B cell (primary cell): ENCODE measurements around the gene MOK. TPM values are rescaled to one million over a fixed set of nuclear protein-coding genes. Genes with fewer than 3 reads are reported as not detected.

Experiments
- ATAC-seq: fragments of 200-7000 bp; cut with Tn5 transposase; one replicate; pipeline ENCODE4 v1.10.0; 2021; ENCODE audit warnings: low read depth, mild to moderate bottlenecking, moderate number of reproducible peaks, moderate library complexity
- CTCF ChIA-PET: fragments of 350-600 bp; sonication (Branson Sonifier 250); formaldehyde crosslinking; loops from one replicate; lab custom pipeline; 2021; ENCODE audit warnings: antibody characterized with exemption, inconsistent platforms; lab: Charles Lee
- POLR2A ChIA-PET: fragments of 350-600 bp; sonication (Branson Sonifier 250); formaldehyde crosslinking; loops from one replicate; lab custom pipeline; 2021; ENCODE audit warnings: antibody characterized with exemption; lab: Charles Lee
- DNase-seq: peaks from one replicate; pipeline ENCODE4 v3.0.0; 2013
- H2AFZ ChIP-seq: 2 replicates; pipeline ENCODE4 v1.6.1; 2012; ENCODE audit warnings: mild to moderate bottlenecking, low read depth, low read length; ENCODE audit not compliant: insufficient read depth, poor library complexity, severe bottlenecking
- H3K27ac ChIP-seq, 2 donors: 1 replicate in 1 of 2; 2 replicates in 1 of 2; pipeline ENCODE4 v1.5.1; 2012 to 2013; ENCODE audit warnings: low read length in 2 of 2, mild to moderate bottlenecking in 2 of 2, moderate library complexity in 1 of 2
- H3K27me3 ChIP-seq, 4 experiments: fragments of 200-600 bp in 1 of 4; sonication (generic) in 1 of 4; replicated peaks in 1 of 4; 1 replicate in 2 of 4; 2 replicates in 2 of 4; pipeline versions ENCODE4 v1.6.1 to v1.7.0; 2013 to 2016; ENCODE audit warnings: low read length in 3 of 4, mild to moderate bottlenecking in 2 of 4, mixed read lengths in 1 of 4, moderate library complexity in 1 of 4; ENCODE audit not compliant: insufficient read depth in 4 of 4, control insufficient read depth in 3 of 4; ENCODE audit errors: control extremely low read depth in 1 of 4
- H3K36me3 ChIP-seq, 2 experiments: replicated peaks in 1 of 2; 1 replicate in 1 of 2; 2 replicates in 1 of 2; pipeline versions ENCODE4 v1.6.1 to v1.7.1; 2013; ENCODE audit warnings: low read length in 1 of 2; ENCODE audit not compliant: insufficient read depth in 2 of 2, control insufficient read depth in 1 of 2; ENCODE audit errors: control extremely low read depth in 1 of 2, extremely low read depth in 1 of 2
- H3K4me1 ChIP-seq, 2 donors: fragments of 200-600 bp in 1 of 2; sonication (generic) in 1 of 2; 1 replicate in 1 of 2; 2 replicates in 1 of 2; pipeline versions ENCODE4 v1.5.1 to v1.6.1; 2013 to 2017; ENCODE audit warnings: low read length in 2 of 2; ENCODE audit not compliant: control insufficient read depth in 2 of 2, insufficient read depth in 2 of 2
- H3K4me2 ChIP-seq: replicated peaks from 2 replicates; pipeline ENCODE3; 2012; ENCODE audit warnings: mild to moderate bottlenecking, low read depth, low read length; ENCODE audit not compliant: poor library complexity, severe bottlenecking
- H3K4me3 ChIP-seq, 5 experiments: fragments of 200-600 bp in 1 of 5; sonication (generic) in 1 of 5; 1 replicate in 3 of 5; 2 replicates in 2 of 5; pipeline versions ENCODE4 v1.5.1 to v1.7.0; 2011 to 2016; ENCODE audit warnings: low read length in 4 of 5, mild to moderate bottlenecking in 4 of 5, low read depth in 2 of 5, control low read depth in 1 of 5, moderate library complexity in 1 of 5; ENCODE audit not compliant: insufficient read depth in 1 of 5; ENCODE audit errors: control extremely low read depth in 1 of 5, extremely low read depth in 1 of 5
- H3K79me2 ChIP-seq: fragments of 200-600 bp; sonication (generic); one replicate; pipeline ENCODE4 v1.6.0; 2016; ENCODE audit warnings: low read length; ENCODE audit not compliant: control insufficient read depth, insufficient read depth
- H3K9ac ChIP-seq: fragments of 200-600 bp; sonication (generic); 2 replicates; pipeline ENCODE4 v1.6.1; 2017; ENCODE audit warnings: mild to moderate bottlenecking, low read length, moderate library complexity
- H3K9me3 ChIP-seq, 3 donors: one replicate each; pipeline versions ENCODE4 v1.6.1 to v1.7.1; 2013; ENCODE audit warnings: low read length in 2 of 3; ENCODE audit not compliant: control insufficient read depth in 2 of 3, insufficient read depth in 1 of 3; ENCODE audit errors: control extremely low read depth in 1 of 3
- H4K20me1 ChIP-seq: 2 replicates; pipeline ENCODE4 v1.6.0; 2012; ENCODE audit warnings: mild to moderate bottlenecking, low read length; ENCODE audit not compliant: insufficient read depth, control insufficient read depth, poor library complexity, severe bottlenecking
- H3K27ac Mint-ChIP-seq: one replicate; pipeline ENCODE4 v1.8.0; 2021; ENCODE audit warnings: mixed read lengths
- H3K27me3 Mint-ChIP-seq: one replicate; pipeline ENCODE4 v1.8.0; 2021; ENCODE audit warnings: mixed read lengths
- H3K4me1 Mint-ChIP-seq: one replicate; pipeline ENCODE4 v1.8.0; 2021; ENCODE audit warnings: mixed read lengths
- H3K4me3 Mint-ChIP-seq: one replicate; pipeline ENCODE4 v1.8.0; 2021; ENCODE audit warnings: mixed read lengths
- H3K9me3 Mint-ChIP-seq: one replicate; pipeline ENCODE4 v1.8.0; 2022; ENCODE audit warnings: mixed read lengths; ENCODE audit not compliant: insufficient read depth
- EZH2 ChIP-seq: IDR thresholded peaks from 2 replicates; pipeline ENCODE4 v1.6.1; 2012; ENCODE audit warnings: borderline replicate concordance, low read depth, mild to moderate bottlenecking, moderate library complexity, low read length; ENCODE audit not compliant: insufficient read depth, poor library complexity, severe bottlenecking
- WGBS: methylation state at CpG from one replicate; pipeline ENCODE4 v1.1.5; 2013; ENCODE audit warnings: missing lambda C conversion rate; ENCODE audit not compliant: insufficient coverage; 5-methylcytosine and 5-hydroxymethylcytosine counted together
- intact Hi-C: fragments of 100-400 bp; cut with micrococcal nuclease; formaldehyde crosslinking; loops from one replicate; pipeline ENCODE4 v1.10.0; 2022
- polyA plus RNA-seq: library from polyadenylated mRNA; depleted of rRNA; stranded (reverse); fragments of >200 nt; gene quantifications from 2 replicates; pipeline ENCODE4 v1.2.3, GENCODE V29; 2012
- total RNA-seq, 2 donors: library from RNA; stranded (reverse); fragments of 120-200 nt in 1 of 2; gene quantifications; 1 replicate in 1 of 2; 2 replicates in 1 of 2; pipeline versions ENCODE4 v1.2.3 to v1.2.4, GENCODE V29; 2013 to 2022
- TF ChIP-seq, protein P1 (sequence below): fragments of 200-600 bp; IDR thresholded peaks from one replicate; pipeline ENCODE4 v1.8.0; 2022; ENCODE audit warnings: antibody characterized with exemption, mild to moderate bottlenecking

The MOK gene
- total and polyA plus RNA-seq, 2 donors (not counting 1 experiment from before 2014, with no cell fraction given) = 1.2 to 3.0 TPM

- peak; percentile 49 for DNase-seq
- ChIA-PET CTCF (interaction anchor here (0.8 to 3.9 kb wide), 11 partner anchors 8 to 611 kb away, joined by 3 to 48 read pairs (median 3); partner anchors contain the start of gene MOK), POLR2A (interaction anchor here (0.5 to 1.4 kb wide), 4 partner anchors 13 to 1017 kb away, joined by 3 to 4 read pairs (median 3); partner anchors contain the start of genes CINP, EIF5, MOK and TECPR2)
- WGBS = 59% methylated on average over 5 of the region's 12 CpGs
- Mint-ChIP-seq H3K4me1 (peaks cover 61% of the 10 kb centered on the region), H3K4me3 (peak overlapping the region; percentile 96), H3K27me3 (no peaks in the 10 kb centered on the region), H3K27ac (peak overlapping the region; percentile 99), H3K9me3 (no peaks in the 10 kb centered on the region)
- intact Hi-C loops = loop anchor here (2.0 to 5.0 kb wide), 5 partner anchors 13 to 1015 kb away; partner anchors contain the start of genes EIF5, MOK, PPP2R5C and RCOR1
- Histone ChIP-seq H3K9ac (peak overlapping the region; percentile 71), H3K4me2 (peak overlapping the region; percentile 88), H3K79me2 (no peaks in the 10 kb centered on the region), H3K27me3 (no peaks in the 10 kb centered on the region), H2AFZ (peak overlapping the region; percentile 78), H4K20me1 (no peaks in the 10 kb centered on the region), H3K9me3 (no peaks in the 10 kb centered on the region), H3K36me3 (no peaks in the 10 kb centered on the region), H3K4me3 (peak overlapping the region; percentile 15 to 80 (median 63)), H3K4me1 (peaks cover 38 to 53% of the 10 kb centered on the region in 2 donors), H3K27ac (peak overlapping the region in 1 of 2 donors; percentile 20)
- ATAC-seq = no peak
- TF ChIP-seq EZH2 = no peak
- TF ChIP-seq, protein P1, sequence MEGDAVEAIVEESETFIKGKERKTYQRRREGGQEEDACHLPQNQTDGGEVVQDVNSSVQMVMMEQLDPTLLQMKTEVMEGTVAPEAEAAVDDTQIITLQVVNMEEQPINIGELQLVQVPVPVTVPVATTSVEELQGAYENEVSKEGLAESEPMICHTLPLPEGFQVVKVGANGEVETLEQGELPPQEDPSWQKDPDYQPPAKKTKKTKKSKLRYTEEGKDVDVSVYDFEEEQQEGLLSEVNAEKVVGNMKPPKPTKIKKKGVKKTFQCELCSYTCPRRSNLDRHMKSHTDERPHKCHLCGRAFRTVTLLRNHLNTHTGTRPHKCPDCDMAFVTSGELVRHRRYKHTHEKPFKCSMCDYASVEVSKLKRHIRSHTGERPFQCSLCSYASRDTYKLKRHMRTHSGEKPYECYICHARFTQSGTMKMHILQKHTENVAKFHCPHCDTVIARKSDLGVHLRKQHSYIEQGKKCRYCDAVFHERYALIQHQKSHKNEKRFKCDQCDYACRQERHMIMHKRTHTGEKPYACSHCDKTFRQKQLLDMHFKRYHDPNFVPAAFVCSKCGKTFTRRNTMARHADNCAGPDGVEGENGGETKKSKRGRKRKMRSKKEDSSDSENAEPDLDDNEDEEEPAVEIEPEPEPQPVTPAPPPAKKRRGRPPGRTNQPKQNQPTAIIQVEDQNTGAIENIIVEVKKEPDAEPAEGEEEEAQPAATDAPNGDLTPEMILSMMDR = no peak
These were observed 12.7 kb upstream of the MOK start for GRCh38 chr14:102317564-102318248.
